Spleen (tissue), 7 donors: ENCODE data around the gene DDX51.

Experiments
- CTCF ChIP-seq, 11 experiments: fragments of 200-600 bp in 7 of 11; fragments of 450-650 bp in 4 of 11; sonication (generic) in 4 of 11; IDR thresholded peaks in 8 of 11; conservative IDR thresholded peaks in 3 of 11; 1 replicate in 7 of 11; 2 replicates in 4 of 11; pipeline versions ENCODE4 v1.4.0 to v1.8.0; 2016 to 2021; ENCODE audit warnings: antibody characterized with exemption in 11 of 11, inconsistent platforms in 4 of 11, mild to moderate bottlenecking in 1 of 11
- POLR2A ChIP-seq, 3 donors: fragments of 450-650 bp; IDR thresholded peaks; one replicate each; pipeline ENCODE4 v1.5.1; 2017; ENCODE audit warnings: antibody characterized with exemption in 3 of 3, mild to moderate bottlenecking in 1 of 3
- POLR2AphosphoS5 ChIP-seq, 3 donors: sonication (generic); formaldehyde crosslinking; IDR thresholded peaks; one replicate each; pipeline ENCODE4 v1.5.1; 2017; ENCODE audit warnings: antibody characterized with exemption in 3 of 3
- donor health status: DM: no; HTN: no; CAD: no; lungs with moderate emphysema.
- donor health status: DM: no; HTN: no; CAD: no.
- donor health status: DM: no; HTN: no; CAD: no.

GRCh38 chr12:132123970-132124765, 20.0 kb downstream of the DDX51 start:
- no peak for TF ChIP-seq CTCF (IDR thresholded peaks at IDR 0.05 in 8 of 11, conservative IDR thresholded peaks at IDR 0.05 in 3 of 11)
- no peak for TF ChIP-seq POLR2A (IDR thresholded peaks at IDR 0.05)
- TF ChIP-seq POLR2AphosphoS5 (IDR thresholded peaks at IDR 0.05): no peak
